GM18907 (cell line): ENCODE results near the gene SLC6A19.
"Not testable (repeated sequence)": the region's sequence is repeated elsewhere in the genome, so short reads cannot be mapped to it uniquely, and the experiment has no call there.

Source experiments
- ATAC-seq: cut with Tn5 transposase; IDR thresholded peaks from one replicate; pipeline ENCODE4 v1.9.1; 2021; ENCODE audit warnings: mild to moderate bottlenecking, moderate library complexity; ENCODE audit not compliant: unreplicated experiment

The SLC6A19 gene

DNA sequence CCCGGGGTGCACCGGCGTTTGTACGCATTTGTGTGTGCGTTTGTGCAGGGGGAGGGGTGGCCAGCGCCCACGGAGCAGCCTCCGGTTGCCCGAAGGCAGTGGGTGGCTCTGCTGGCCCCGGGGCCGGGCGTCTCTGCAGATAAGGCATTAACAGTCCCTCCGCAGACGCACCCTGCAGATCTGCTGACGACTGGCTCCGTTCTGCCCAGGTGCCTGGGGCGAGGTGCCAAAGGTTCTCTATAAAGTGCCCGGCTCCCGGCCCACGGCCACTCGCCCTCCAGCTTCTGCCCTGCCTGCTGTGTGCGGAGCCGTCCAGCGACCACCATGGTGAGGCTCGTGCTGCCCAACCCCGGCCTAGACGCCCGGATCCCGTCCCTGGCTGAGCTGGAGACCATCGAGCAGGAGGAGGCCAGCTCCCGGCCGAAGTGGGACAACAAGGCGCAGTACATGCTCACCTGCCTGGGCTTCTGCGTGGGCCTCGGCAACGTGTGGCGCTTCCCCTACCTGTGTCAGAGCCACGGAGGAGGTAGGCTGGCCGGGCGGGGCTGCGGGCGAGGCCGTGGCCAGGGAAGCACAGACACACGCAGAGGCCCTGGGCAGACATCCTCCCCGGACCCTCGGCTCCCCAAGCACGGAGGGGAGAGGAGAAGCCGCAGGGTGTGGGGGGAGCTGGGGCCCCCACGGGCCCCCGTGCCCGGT lies at the start of gene SLC6A19:
SLC6A19 (plus strand) TSS at position 269 of the 699 bp plus-strand sequence; CDS start at position 325, 56 bp downstream.
- ATAC-seq: no peak

GRCh38 chr5:1152156-1152555 lies 49.2 kb upstream of the SLC6A19 start:
- ATAC-seq: peak; percentile 75

DNA sequence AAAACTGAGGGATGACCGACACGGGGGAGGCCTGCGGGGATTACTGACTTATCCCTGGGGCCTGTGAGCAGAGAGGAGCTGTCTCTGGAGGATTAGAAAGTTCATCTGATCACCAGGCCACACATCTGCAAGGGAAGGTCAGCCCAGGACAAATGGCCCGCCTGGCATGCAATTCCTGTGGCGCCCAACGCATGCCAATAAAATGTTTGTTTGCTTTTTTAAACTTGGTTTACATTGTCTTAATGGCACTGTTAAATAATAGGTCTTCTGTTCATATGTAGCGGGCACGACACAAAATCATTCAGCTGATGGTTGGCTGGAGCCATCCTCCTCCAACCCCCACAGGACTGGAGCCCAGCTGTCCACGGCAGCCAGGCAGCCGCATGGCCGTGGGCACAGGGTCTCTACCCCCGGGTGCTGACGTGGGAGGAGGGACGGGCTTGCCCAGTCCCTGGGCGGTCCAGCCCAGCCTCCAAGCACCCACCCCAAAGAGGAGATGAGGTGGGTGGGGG lies 48.6 kb upstream of the SLC6A19 start:
- no peak for ATAC-seq

GRCh38 chr5:1153428-1153827 lies 48.0 kb upstream of the SLC6A19 start:
- no peak for ATAC-seq

DNA sequence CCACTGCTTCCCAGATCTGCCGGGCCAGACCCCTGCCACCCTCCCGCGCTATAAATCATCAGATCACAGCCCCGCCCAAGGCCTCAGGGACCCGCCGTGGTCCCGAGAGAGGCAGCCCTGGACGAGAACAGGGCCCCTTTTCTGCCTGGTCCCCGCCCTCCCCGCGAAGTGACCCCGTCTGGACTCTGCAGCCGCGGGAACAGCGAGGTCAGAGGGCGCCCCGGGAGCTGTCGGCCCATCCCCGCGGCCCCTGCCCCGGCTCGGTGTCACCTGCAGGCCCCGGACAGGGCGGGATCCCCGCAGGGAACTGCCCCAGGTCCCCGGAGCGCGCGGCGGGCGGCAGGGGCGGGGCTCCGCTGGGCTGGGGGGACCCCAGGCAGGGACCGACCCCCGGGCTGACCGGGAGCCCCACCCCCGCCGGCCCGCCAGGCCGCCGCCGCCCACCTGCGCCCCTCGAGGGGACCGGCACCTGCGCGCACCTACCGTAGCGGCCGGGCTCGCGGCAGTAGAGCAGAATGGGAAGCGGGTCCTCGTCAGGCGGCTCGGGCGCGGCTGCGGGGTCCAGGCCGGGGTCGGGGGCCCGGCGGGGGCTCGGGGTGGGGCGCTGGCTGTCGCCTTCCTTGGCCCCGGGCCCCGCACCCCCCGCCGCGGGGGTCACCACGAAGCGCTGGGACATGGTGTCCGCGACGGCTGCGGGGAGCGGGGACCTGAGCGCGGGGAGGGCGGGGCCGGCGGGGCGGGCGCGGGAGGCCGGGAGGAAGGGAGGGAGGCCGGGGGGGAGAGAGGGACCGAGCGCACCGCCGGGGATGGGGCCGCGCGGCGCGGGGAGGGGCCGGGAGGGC lies 46.0 kb upstream of the SLC6A19 start:
- no peak for ATAC-seq

GRCh38 chr5:1156033-1156753 lies 45.2 kb upstream of the SLC6A19 start:
- ATAC-seq: no peak

GRCh38 chr5:1156754-1157460 lies 44.5 kb upstream of the SLC6A19 start:
- ATAC-seq: no peak

GRCh38 chr5:1157461-1157986 lies 43.9 kb upstream of the SLC6A19 start:
- ATAC-seq: not testable (repeated sequence)

DNA sequence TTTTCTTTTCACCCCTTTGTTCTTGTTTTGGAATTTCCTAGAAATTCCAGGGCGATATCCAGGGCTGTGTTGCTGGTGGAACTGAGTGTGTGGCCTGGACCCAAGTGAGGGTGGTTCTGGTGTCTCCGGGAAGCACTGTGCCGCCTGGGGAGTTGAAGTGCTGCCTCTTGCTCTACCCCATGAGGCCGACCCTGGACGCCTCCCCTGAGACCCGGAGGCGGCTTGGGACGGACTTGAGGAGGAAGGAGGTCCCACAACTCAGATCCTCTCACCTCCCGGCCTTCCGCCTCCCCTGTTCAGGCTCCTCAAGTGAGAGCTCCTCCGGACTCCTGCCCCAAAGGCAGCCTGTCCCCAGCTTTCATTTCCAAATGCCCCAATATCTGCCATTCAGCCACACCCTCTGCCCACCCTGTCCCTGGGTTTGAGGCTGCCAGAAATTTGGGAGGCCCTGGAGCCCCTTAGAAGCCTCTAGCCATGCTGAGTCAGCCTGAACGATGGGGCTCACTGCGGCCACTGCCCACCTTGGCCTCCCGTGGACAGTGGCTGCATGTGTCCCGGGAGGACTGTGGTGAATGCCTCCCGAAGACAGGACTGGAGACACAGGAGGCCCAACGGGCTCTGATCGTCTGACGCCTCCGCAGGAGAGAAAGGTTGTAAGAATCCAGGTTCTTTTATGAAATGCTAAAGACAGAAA lies 42.6 kb upstream of the SLC6A19 start:
- no peak for ATAC-seq

DNA sequence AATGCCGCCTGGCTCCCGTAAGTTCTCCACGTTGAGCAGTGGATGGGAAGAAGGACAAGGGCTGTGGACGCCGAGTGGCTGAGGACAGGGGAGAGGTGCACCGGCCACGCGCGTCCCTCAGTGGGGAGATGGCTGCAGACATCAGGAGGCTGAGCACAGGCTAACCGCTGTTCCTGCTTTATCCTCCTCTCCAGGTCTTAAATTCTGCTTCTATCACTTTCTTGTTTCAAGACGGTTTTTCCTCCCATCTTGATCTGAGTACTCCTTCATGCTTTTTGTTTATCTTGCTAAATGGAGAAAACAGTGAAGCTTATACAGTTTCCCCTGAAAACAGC lies 42.1 kb upstream of the SLC6A19 start:
- ATAC-seq: no peak

GRCh38 chr5:1159774-1160406 lies 41.5 kb upstream of the SLC6A19 start:
- no peak for ATAC-seq

DNA sequence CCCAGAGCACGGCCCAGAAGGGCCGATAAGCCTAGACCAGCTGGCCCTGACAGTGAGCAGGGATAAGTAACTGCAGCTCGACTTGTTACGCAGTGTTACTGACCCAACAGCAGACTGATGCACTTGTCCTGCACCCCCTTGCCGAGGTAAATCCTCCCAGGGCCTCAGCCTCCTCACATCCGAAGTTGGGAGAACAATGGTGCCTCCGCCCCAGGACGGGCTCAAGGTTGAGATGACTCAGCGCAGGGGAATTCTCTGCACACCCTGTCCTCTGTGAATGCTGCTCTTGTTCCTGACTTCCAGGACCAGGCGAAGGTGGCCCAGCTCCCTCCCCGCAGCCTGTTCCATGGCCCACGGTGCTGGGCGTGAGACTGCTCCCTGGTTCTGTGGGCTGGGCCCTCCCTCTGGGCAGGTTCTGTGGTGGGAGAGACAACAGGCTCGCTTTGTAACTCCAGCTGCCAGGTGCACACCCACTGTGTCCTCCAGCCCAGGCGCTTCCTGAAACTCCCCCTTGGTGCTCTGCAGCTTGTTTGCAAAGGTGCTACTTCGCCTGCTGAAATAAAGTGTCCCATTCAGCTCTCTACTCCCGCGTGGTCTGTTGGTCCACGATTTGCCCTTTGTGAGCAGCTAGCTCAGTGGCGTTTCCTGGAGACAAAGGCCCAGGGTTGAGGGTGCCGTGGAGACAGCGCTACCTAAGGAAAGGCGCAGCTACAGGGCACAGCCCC lies 40.1 kb upstream of the SLC6A19 start:
- no peak for ATAC-seq

DNA sequence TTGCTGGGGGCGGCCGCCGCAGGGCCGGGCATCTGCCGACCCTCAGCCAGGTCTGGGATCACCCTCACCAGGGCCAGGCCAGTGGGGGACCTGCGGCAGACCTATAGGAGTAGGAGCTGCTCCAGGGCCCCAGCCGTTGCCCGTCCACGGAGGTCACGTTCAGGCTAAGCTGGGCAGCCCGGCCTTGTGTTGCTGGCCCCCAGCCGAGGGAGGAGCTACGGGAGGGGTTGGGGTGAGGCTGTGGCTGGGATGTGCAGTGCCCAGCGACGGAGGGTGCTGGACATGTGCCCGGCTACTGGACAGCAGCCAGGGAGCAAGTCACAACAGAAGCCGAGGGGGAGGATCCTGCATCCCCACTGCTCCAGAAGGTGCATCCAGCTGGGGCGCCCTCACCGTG lies 39.6 kb upstream of the SLC6A19 start:
- no peak for ATAC-seq

DNA sequence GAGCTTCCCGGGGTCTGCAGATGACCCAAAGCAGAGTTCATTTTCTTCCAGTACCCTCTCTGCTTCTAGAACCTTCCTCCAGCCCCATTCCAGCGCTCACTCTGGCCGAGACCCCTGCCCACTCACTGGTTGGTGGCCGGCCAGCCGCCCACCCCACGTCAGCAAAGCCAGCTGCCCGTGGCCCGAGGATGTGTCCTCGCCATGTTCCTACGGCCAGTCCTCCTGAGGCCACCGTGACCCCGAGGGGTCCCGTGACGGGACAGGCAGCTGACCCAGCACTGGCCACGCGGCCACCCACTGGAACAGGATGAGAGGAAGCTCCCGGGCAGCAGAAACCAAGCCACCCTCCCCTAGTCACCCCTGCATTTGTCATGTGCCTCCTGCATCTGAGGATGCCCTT lies 39.1 kb upstream of the SLC6A19 start:
- ATAC-seq: no peak

- ATAC-seq: no peak
Observed at GRCh38 chr5:1162751-1163150, 38.6 kb upstream of the SLC6A19 start.

DNA sequence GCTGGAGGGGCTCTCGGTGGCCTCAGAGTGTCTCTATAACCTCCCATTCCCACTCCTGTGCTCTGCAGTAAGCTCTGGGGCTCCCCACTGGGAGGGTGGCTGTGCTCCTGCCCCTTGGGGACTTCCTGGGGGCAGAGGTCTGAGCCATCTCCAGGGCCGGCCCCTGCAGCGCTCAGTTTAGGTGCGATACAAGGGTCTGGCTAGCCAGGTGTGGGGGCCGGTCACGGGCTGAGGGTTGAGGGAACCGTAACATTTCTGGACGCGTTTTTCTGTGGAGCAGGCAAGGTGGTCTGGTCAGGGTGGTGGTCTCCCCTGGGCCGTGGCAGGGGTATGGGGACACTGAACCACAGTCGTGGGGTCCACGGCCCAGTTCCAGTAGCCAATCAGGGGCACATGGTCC lies 38.0 kb upstream of the SLC6A19 start:
- ATAC-seq: no peak

GRCh38 chr5:1163879-1164278 lies 37.5 kb upstream of the SLC6A19 start:
- ATAC-seq: no peak

GRCh38 chr5:1164696-1165630 lies 36.4 kb upstream of the SLC6A19 start:
- no peak for ATAC-seq
